OCI-M2 (cell line): Measurements from ENCODE around the gene MPO.

Source experiments
- DNase-seq: peaks from one replicate; lab custom pipeline; 2025; ENCODE audit not compliant: unreplicated experiment; lab: John Stamatoyannopoulos, UW

Gene MPO

GRCh38 chr17:58320163-58320558 is 39.4 kb upstream of the MPO start:
- DNase-seq: no peak

DNA sequence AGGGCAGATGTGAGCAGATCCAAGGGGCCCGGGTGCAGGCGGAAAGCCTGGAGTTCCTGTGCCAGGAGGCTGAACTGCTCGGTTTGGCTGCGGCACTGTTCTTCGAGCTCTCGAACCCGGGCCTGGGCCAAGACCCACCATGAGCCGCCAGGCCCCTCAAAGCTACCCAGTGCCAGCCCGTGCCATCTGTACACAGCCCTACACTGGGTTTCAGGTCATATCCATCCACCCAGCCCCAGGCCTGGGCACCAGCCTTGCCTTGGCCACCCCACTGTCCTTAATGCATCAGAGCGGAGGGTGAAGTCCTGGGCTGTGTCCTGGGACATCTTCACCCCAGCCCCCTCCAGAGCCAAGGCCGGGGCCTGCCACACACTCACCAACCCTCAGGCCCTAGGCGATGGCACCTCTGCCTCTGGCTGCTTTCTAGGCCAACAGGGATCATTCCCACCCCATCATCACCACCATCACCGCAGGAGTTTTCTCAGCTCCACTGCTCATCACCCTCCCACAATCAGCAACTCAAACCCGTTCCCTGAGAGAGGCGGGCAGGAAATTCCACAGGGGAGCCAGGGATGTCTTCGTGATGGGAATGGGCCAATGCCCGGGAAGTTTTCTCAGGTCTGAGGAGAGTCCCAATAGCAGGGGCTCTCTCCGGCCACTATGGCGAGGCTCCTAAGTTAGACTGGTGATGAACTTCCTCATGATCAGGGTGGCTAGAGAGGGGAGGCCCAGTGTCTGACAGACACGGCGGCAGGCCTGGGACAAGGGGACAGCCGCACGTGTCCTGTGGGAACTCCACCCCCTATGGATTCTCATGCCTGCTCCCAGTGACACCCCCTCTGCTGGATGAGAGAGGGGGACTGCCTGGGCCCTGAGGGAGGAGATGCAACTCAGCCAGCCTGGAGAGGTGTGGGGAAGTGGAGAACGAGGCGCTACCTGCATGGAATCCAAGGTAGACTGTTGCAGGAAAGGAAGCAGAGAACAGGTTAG is 38.7 kb upstream of the MPO start:
- no peak for DNase-seq

DNA sequence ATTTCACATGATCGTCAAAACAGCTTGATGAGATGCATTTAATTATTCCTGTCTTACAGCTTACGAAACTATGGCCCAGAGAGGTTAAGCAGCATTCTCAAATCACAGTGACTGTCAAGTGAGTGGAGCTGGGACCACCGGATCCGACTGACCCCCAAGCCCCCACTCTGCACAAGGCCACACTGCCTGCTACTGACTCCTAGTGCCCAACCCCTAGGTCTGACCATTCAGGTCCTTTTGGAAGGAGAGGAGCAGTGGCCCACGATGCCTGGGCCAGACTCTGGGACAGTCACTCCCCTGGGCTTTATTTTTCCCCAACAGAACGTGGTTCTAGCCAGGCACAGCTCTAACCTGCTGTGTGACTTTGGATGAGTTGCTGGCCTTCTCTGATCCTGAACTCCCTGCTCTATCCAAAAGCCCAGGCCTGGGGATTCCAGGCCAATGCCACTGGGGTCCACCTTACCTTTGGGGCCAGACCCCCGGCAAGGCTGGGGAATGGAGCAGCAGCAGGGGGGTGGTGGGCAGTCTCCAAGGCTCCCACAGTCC is 38.0 kb upstream of the MPO start:
- no peak for DNase-seq

DNA sequence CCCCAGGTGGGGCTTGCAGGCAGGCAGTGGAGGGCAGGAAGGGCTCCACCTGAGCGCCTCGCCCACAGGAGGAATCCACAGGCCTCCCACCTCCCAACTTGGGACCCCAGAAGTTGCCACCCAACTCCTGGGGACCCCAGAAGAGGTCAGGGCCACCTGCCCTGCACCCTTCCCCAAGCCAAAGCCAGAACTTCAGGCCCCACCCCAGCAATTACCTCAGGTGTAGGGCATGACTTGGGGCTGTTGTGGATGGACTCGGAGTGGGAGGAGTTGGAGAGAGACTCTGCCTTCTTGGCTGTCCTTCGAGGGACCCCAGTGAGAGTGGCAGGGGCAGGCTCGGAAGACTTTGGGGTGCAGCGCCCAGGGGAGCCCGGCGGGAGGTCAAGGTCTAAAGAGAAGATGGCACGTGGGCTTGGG is 37.3 kb upstream of the MPO start:
- DNase-seq: no peak

DNA sequence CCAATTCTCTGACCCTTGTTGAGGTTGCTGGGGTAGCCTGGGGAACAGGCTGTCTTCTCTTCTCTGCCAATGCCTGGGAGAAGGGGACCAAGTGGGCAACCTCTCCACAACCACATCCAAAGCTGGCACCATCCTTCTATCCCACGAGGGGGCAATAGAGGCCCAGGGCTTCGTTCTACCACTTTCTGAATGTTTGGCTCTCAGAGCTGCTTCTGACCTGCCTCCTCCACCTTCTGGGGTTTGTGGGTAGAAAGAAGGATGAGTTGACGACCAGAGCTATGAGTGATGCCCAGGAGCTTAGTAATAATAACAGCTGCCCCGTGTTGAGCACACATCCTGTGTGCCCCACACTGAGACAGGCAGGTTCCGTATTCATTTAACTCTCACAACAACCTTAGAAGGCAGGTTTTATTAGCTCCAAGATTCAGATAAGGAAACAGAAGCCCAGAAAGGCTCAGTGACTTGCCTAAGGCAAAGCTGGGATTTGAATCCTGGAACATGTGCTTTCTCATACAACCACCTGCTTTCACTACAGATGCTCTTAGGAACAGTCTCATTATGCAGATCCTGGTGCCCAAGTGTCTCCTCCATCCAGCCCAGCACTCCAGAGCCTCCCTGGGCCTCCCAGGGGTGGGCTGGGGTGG is 36.8 kb upstream of the MPO start:
- no peak for DNase-seq

- no peak for DNase-seq
Observed at GRCh38 chr17:58316260-58316960, 35.7 kb upstream of the MPO start.

DNA sequence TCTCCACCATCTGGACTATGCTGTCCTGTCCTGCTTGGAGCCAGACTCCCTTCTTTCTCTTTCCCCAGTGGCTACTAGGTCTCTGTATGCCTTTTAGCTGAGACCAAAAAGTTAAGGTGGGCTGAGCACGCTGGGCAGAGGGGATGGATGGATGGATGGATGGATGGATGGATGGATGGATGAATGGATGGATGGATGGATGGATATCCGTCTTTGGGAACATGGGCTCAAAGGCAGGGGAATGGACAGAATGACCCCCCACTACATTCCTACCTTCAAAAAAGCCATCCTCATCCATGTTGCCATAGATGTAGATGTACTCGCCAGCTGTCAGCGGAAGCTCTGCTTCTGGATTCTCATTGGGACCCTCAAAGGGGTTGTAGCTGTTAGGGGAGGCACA is 35.0 kb upstream of the MPO start:
- DNase-seq: no peak

- DNase-seq: no peak
Observed at GRCh38 chr17:58315281-58315711, 34.6 kb upstream of the MPO start.

GRCh38 chr17:58314706-58315015 is 33.9 kb upstream of the MPO start:
- DNase-seq: no peak

DNA sequence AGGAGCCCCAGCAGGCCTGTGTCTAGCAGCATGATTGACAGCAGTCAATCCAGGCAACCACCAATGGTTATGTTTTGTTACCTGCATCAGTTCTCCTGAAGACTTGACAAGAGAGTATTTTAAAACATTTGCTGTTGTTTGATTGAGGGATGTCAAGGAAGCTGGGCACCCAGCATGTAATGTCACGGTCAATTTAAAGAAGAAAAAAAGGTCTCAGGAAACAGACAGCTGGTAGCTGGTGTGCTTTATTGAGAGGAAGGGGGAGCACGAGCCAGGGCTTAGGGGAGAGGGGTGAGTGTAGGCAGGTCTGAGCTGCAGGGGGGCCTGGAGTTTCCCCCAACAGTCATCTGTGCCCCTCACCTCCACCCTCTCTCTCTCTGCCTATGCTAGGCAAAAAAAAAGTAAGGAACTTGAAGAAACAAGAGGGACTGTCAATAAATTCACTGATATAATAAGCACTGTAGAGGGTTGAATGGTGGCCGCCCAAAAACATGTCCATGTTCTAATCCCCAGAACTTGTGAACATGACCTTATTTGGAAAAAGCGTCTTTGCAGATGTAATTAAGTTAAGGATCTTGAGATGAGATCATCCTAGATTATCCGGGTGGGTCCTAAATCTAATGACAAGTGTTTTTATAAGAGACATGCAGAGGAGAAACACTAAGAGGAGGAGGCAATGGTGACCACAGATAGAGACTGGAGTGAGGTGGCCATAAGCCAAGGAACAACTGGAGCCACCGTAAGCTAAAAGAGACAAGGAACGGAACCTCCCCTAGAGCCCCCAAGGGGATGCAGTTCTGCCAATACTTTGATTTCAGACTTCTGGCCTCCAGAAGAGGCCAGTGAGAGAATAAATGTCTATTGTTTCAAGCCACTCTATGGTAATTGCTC is 33.3 kb upstream of the MPO start:
- no peak for DNase-seq

GRCh38 chr17:58312829-58313228 is 32.1 kb upstream of the MPO start:
- no peak for DNase-seq

- no peak for DNase-seq
Observed at GRCh38 chr17:58312021-58312630, 31.4 kb upstream of the MPO start.

DNA sequence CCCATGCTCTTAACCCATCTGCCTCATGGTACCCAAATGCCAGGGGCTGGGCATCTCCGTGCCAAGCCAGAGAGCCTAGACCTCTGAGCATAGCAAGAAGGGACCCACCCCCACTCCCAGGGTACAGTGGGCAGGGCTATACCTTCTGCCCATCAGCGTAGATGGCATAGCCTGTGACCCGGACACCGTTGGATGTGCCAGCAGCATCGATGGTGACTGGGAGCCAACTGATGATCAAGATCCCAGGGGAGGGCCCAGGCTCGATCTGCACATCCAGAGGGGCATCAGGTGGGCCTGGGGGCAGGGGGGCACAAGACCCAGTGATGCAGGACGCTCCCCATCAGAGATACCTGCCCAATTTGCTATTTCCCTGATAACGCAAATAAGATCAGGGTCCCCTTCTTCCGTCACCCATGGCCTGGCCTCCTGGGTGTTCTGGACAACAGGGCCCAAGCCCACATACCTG is 30.7 kb upstream of the MPO start:
- no peak for DNase-seq

GRCh38 chr17:58310511-58311428 is 30.0 kb upstream of the MPO start:
- DNase-seq: no peak

GRCh38 chr17:58309918-58310259 is 29.2 kb upstream of the MPO start:
- no peak for DNase-seq

DNA sequence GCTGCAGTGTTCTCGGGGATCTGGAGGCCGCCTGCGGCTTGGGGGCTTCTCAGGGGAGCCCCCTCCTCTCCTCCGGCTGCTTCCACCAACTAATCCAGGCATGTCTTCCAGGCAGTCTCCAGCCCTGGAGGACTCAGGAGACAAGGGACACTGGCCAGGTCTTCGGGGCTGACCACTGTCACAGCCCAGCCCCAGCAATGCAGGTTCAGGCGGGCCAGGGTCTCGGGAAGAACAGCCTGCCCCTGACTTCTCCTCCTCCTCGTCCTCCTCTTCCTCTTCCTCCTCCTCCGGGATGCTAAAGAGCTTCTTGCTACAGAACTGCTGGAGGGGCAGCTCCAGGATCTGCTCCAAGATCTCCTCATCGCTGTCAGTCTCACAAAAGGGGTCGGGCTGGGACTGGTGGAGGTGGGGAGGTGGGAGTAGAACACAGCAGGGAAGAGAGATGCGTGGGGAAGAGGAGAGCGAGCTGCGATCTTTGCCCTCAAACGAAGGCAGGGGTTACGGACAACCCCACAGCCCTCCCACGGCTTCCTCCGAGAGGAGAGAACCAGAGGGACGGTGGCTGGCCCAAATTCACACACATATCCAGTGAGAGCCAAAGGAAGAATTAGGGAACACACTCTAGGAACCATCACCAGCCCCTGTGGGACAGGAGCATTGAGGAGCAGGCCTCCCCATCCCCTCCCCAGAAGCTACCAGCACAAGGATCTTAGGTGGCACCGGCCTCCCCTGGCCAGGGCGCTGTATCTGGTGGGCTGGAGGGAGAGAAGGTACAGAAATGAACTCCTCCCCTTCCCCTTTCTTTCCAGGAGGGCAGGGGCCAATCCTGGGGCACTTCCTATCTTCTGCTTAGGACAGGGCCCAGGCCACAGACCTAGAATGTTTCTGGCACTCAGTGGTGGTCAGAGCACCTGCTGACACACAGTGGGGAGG is 28.5 kb upstream of the MPO start:
- no peak for DNase-seq

GRCh38 chr17:58308173-58308984 is 27.6 kb upstream of the MPO start:
- no peak for DNase-seq
